ENCODE results near the gene HIBADH.

HIBADH gene

GRCh38 chr7:27553273-27553672, 109.4 kb downstream of the HIBADH start:
- DNase-seq (ENCODE audit: extremely low spot score): no peak
- TF ChIP-seq, protein P1, sequence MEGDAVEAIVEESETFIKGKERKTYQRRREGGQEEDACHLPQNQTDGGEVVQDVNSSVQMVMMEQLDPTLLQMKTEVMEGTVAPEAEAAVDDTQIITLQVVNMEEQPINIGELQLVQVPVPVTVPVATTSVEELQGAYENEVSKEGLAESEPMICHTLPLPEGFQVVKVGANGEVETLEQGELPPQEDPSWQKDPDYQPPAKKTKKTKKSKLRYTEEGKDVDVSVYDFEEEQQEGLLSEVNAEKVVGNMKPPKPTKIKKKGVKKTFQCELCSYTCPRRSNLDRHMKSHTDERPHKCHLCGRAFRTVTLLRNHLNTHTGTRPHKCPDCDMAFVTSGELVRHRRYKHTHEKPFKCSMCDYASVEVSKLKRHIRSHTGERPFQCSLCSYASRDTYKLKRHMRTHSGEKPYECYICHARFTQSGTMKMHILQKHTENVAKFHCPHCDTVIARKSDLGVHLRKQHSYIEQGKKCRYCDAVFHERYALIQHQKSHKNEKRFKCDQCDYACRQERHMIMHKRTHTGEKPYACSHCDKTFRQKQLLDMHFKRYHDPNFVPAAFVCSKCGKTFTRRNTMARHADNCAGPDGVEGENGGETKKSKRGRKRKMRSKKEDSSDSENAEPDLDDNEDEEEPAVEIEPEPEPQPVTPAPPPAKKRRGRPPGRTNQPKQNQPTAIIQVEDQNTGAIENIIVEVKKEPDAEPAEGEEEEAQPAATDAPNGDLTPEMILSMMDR (IDR thresholded peaks at IDR 0.05; ENCODE audit: control extremely low read depth, extremely low read depth, low read depth, missing control alignments): no peak
- ChIA-PET POLR2A (no interaction called here), CTCF (interaction anchor here (0.8 to 2.0 kb wide), 5 partner anchors 10 to 25 kb away, joined by 3 to 8 read pairs (median 4); no protein-coding TSS in a partner anchor)

DNA sequence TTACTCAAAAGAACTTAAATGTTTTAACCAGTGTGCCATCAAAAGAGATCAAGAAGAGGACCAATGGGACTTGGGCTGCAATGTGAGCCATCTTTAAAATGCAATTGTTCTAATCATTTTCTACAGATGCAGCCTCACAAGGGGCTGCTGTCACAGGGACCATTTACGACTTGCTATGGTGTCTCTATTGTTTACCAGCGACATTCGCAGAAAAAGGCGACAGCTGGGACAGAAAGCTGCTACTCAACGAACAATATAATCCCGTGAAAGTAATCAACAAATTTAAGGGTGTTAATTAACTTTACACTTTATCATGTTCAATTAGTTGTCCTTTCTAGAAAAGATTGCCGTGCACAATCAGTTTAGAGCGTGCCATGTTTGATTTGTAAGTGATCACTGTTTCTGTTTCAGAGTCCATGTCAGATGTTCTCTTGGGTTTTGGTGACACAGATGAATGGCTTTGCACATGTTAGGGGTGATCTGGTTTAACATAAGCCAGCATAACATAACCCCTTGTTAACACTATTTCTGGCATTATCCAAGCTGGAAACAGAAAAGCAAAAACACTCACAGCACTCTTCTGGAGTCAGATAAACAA, 110.8 kb downstream of the HIBADH start:
- DNase-seq (ENCODE audit: extremely low spot score): no peak
- TF ChIP-seq, protein P1 (IDR thresholded peaks at IDR 0.05; ENCODE audit: control extremely low read depth, extremely low read depth, low read depth, missing control alignments): no peak
- ChIA-PET CTCF (interaction anchor here (1.2 to 2.0 kb wide), 2 partner anchors 17 to 98 kb away, joined by 3 to 8 read pairs; no protein-coding TSS in a partner anchor), POLR2A (no interaction called here)

GRCh38 chr7:27549606-27550005, 113.1 kb downstream of the HIBADH start:
- POLR2A ChIA-PET: no interaction called here
- DNase-seq (ENCODE audit: extremely low spot score): no peak
- TF ChIP-seq, protein P1 (IDR thresholded peaks at IDR 0.05; ENCODE audit: control extremely low read depth, extremely low read depth, low read depth, missing control alignments): no peak
- CTCF ChIA-PET: interaction anchor here (1.4 to 1.5 kb wide), 2 partner anchors 23 to 27 kb away, joined by 3 to 4 read pairs; no protein-coding TSS in a partner anchor

DNA sequence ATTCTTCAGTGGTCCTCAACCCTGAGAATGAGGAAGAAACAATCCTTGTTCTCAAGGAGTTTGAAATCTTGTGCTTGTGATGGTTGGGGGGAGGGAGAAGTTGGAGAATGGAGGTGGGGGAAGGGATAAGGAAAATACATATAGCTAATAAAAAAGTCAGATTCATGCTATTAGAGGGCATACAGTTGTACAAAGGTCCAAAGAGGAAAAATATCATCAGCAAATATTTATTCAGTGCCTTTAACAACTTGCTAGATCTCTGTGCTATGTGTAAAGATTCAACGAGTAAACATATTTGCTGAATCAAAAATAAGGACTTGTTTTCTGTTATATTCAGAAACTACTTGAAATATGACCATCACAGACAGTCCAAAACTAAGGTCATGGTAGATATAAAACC, 114.4 kb downstream of the HIBADH start:
- POLR2A ChIA-PET: no interaction called here
- CTCF ChIA-PET: interaction anchor here (2.0 kb wide), 1 partner anchor 14 kb away, joined by 5 read pairs; no protein-coding TSS in a partner anchor
- TF ChIP-seq, protein P1 (IDR thresholded peaks at IDR 0.05; ENCODE audit: control extremely low read depth, extremely low read depth, low read depth, missing control alignments): no peak
- no peak for DNase-seq (ENCODE audit: extremely low spot score)

DNA sequence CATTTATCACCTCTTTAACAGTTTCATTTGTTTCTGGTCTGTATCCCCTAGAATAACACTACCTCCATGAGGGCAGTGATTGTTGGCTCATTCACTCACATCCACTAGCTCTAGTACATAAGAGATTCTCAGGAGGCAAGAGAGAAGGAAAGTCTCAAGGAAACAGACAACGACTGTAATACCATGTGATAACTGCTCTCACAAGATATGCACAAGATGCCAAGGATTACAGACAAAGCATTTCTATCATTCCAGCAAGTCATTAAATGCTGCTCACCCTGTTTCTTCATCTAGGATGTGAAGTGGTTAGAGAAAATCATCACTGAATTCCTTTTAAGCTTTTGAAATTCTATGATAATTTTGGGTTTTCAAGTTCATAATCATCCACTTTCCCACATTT, 115.3 kb downstream of the HIBADH start:
- CTCF ChIA-PET: interaction anchor here (2.0 kb wide), 2 partner anchors 13 to 26 kb away, joined by 5 read pairs; no protein-coding TSS in a partner anchor
- DNase-seq (ENCODE audit: extremely low spot score): no peak
- TF ChIP-seq, protein P1 (IDR thresholded peaks at IDR 0.05; ENCODE audit: control extremely low read depth, extremely low read depth, low read depth, missing control alignments): no peak
- POLR2A ChIA-PET: no interaction called here

DNA sequence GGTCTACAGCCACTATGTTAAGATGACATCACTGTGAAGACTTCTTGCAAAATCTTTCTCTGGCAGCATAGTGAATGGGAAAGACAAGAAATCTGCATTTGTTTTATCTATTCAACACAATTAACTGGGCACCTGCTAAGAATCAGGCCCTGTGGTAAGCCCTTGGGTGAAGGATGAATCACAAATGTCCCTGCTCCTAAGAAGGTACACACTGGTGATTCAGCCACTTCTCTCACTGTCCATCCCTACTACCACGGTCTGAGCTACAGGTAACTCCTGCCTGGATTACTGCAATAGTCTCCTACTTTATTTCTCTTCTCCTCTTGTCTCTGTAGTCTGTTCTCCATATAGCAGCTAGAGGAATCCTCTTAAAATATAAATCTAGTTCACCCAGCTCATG, 116.1 kb downstream of the HIBADH start:
- ChIA-PET CTCF (interaction anchor here (1.0 to 2.0 kb wide), 4 partner anchors 12 to 27 kb away, joined by 3 to 5 read pairs (median 4); no protein-coding TSS in a partner anchor), POLR2A (no interaction called here)
- no peak for DNase-seq (ENCODE audit: extremely low spot score)
- TF ChIP-seq, protein P1 (IDR thresholded peaks at IDR 0.05; ENCODE audit: control extremely low read depth, extremely low read depth, low read depth, missing control alignments): no peak

All from GM10248 (cell line).